GM19238 (cell line): ENCODE results near the gene APOBEC3B.
"Not testable (repeated sequence)": the region's sequence is repeated elsewhere in the genome, so short reads cannot be mapped to it uniquely, and the experiment has no call there.

Experiments
- DNase-seq: peaks from one replicate; pipeline ENCODE4 v3.0.0; 2011; ENCODE audit warnings: low spot score; ENCODE audit not compliant: insufficient read length

Gene APOBEC3B

GRCh38 chr22:39030705-39031104, 48.6 kb downstream of the APOBEC3B start:
- DNase-seq = no peak

GRCh38 chr22:39031434-39032295, 49.5 kb downstream of the APOBEC3B start:
- DNase-seq = not testable (repeated sequence)

DNA sequence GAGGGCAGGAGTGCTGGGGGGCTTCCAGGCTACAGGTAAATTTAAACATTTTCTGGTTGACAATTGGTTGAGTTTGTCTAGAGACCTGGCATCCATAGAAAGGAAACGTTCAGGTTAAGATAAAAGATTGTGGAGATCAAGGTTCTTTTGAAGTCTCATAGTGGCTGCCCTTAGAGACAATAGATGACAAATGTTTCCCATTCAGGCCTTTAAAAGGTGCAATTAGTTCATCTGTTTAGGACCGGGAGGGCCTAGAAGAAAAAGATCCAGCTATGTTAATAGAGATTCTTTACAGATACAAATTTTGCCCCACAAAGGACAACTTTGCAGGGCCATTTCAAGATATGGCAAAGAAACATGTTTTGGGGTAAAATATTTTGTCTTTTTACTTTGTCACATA, 54.9 kb downstream of the APOBEC3B start:
- DNase-seq = not testable (repeated sequence)

DNA sequence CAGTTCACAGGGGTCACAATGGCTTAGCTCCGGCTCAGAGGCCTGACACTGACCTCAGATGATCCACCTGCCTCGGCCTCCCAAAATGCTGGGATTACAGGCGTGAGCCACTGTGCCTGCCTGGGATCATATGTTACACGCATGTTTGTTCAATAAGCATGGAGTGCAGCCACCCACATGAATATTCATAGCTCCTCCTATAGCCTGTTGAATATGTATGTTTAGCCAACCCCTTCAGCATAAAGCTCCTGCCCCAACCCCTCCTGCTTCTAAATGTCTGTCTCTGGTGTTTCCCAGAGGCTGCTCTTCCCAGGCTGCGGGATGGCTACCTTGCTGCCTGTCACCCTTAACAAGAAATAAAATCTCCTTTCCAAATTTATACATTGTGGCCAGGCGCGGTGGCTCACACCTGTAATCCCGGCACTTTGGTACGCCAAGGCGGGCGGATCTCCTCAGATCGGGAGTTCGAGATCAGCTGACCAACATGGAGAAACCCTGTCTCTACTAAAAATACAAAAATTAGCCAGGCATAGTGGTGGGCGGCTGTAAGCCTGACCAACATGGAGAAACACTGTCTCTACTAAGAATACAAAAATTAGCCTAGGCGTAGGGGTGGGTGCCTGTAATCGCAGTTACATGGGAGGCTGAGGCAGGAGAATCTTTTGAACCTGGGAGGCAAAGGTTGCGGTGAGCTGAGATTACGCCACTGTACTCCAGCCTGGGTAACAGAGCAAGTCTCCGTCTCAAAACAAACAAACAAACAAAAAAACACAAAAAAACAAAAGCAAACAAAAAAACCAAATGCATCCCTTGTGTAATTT, 57.4 kb downstream of the APOBEC3B start:
- DNase-seq = no peak

GRCh38 chr22:39040155-39040537, 58.0 kb downstream of the APOBEC3B start:
- not testable (repeated sequence) for DNase-seq

GRCh38 chr22:39040538-39041296, 58.6 kb downstream of the APOBEC3B start, which contains the start of gene APOBEC3F:
TSS of gene APOBEC3F (plus strand) at chr22:39040864. CDS start at chr22:39040961, 97 bp downstream.
- peak; percentile 29 for DNase-seq

DNA sequence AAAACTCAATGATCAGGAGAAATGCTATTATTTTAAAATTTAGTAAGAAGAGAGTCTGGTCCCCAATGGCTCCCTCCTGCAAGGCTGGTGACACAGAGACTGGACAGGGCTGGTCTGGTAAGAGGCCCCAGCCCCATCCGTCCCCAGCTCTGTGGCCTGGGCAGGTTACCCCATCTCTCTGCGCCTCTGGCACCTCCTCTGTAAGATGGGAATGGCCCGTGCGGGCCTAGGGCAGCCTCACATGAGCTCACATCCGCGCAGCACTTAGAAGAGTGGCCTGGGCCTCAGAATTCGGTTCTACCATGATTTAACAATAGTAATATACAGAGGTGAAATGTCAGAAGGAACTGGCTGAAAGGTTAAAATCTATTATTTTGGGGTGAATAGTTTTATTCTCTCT, 59.8 kb downstream of the APOBEC3B start:
- no peak for DNase-seq
